H9 (cell line): ENCODE data around the gene STOML3. TPM values are rescaled to one million over a fixed set of nuclear protein-coding genes. Genes with fewer than 3 reads are reported as not detected.

Experiments
- DNase-seq: peaks from one replicate; pipeline ENCODE4 v3.0.0-alpha.2; 2017
- H2AFZ ChIP-seq: one replicate; pipeline ENCODE4 v1.6.1; 2013; ENCODE audit warnings: mild to moderate bottlenecking, low read length, control low read depth, moderate library complexity
- H2AK5ac ChIP-seq: 2 replicates; pipeline ENCODE4 v1.6.1; 2013; ENCODE audit warnings: low read length, control low read depth, mixed read lengths; ENCODE audit not compliant: insufficient read length
- H2BK120ac ChIP-seq: one replicate; pipeline ENCODE4 v1.6.1; 2013; ENCODE audit warnings: low read depth, mild to moderate bottlenecking, low read length, control low read depth, inconsistent platforms; ENCODE audit not compliant: poor library complexity, severe bottlenecking
- H2BK12ac ChIP-seq: 2 replicates; pipeline ENCODE4 v1.6.1; 2013; ENCODE audit warnings: low read length, control low read depth, mixed read lengths, low read depth; ENCODE audit not compliant: insufficient read length
- H2BK15ac ChIP-seq: 2 replicates; pipeline ENCODE4 v1.6.1; 2013; ENCODE audit warnings: low read depth, low read length, control low read depth
- H2BK20ac ChIP-seq: one replicate; pipeline ENCODE4 v1.6.1; 2013; ENCODE audit warnings: low read depth, mild to moderate bottlenecking, low read length, control low read depth, inconsistent platforms; ENCODE audit not compliant: poor library complexity, severe bottlenecking
- H2BK5ac ChIP-seq: 2 replicates; pipeline ENCODE4 v1.6.1; 2013; ENCODE audit warnings: low read length, control low read depth, mixed read lengths; ENCODE audit not compliant: insufficient read length
- H3K14ac ChIP-seq: 2 replicates; pipeline ENCODE4 v1.6.1; 2013; ENCODE audit warnings: low read length, control low read depth; ENCODE audit not compliant: insufficient read depth
- H3K18ac ChIP-seq: 2 replicates; pipeline ENCODE4 v1.6.1; 2013; ENCODE audit warnings: low read depth, mild to moderate bottlenecking, mixed read lengths, low read length, control low read depth; ENCODE audit not compliant: insufficient read length
- H3K23ac ChIP-seq: 2 replicates; pipeline ENCODE4 v1.6.1; 2013; ENCODE audit warnings: low read length, control low read depth, mixed read lengths, low read depth; ENCODE audit not compliant: insufficient read length
- H3K23me2 ChIP-seq: 2 replicates; pipeline ENCODE4 v1.6.1; 2013; ENCODE audit warnings: low read depth, mild to moderate bottlenecking, mixed read lengths, low read length, control low read depth; ENCODE audit not compliant: insufficient read length, poor library complexity, severe bottlenecking
- H3K27ac ChIP-seq: 2 replicates; pipeline ENCODE4 v1.5.1; 2013; ENCODE audit warnings: low read length, control low read depth, mixed read lengths, low read depth; ENCODE audit not compliant: insufficient read length
- H3K27me3 ChIP-seq: 2 replicates; pipeline ENCODE4 v1.6.1; 2013; ENCODE audit warnings: low read length, control low read depth, inconsistent platforms; ENCODE audit not compliant: insufficient read depth
- H3K4ac ChIP-seq: 2 replicates; pipeline ENCODE4 v1.6.1; 2013; ENCODE audit warnings: low read depth, mild to moderate bottlenecking, control low read depth, inconsistent platforms, low read length, moderate library complexity
- H3K4me1 ChIP-seq: 2 replicates; pipeline ENCODE4 v1.6.1; 2013; ENCODE audit warnings: low read length, control low read depth, inconsistent platforms; ENCODE audit not compliant: insufficient read depth
- H3K4me2 ChIP-seq: 2 replicates; pipeline ENCODE4 v1.6.1; 2013; ENCODE audit warnings: low read length, control low read depth, mixed read lengths; ENCODE audit not compliant: insufficient read length, insufficient read depth
- H3K56ac ChIP-seq: 2 replicates; pipeline ENCODE4 v1.6.1; 2013; ENCODE audit warnings: low read depth, mild to moderate bottlenecking, mixed read lengths, low read length, control low read depth; ENCODE audit not compliant: insufficient read length
- H3K79me1 ChIP-seq: 2 replicates; pipeline ENCODE4 v1.6.1; 2013; ENCODE audit warnings: low read depth, mild to moderate bottlenecking, moderate library complexity, low read length, control low read depth, inconsistent platforms; ENCODE audit not compliant: insufficient read depth, poor library complexity, severe bottlenecking
- H3K79me2 ChIP-seq: 2 replicates; pipeline ENCODE4 v1.6.1; 2013; ENCODE audit warnings: low read length, control low read depth, inconsistent platforms; ENCODE audit not compliant: insufficient read depth
- H3K9ac ChIP-seq: 2 replicates; pipeline ENCODE4 v1.6.1; 2013; ENCODE audit warnings: low read length, control low read depth, mixed read lengths; ENCODE audit not compliant: insufficient read length; ENCODE audit errors: extremely low read depth
- H3K9me3 ChIP-seq: one replicate; pipeline ENCODE4 v1.6.1; 2013; ENCODE audit warnings: low read depth, low read length, inconsistent platforms; ENCODE audit not compliant: control insufficient read depth
- H3T11ph ChIP-seq: one replicate; pipeline ENCODE4 v1.6.1; 2013; ENCODE audit warnings: mild to moderate bottlenecking, low read length, control low read depth, inconsistent platforms
- H4K20me1 ChIP-seq: one replicate; pipeline ENCODE4 v1.6.1; 2013; ENCODE audit not compliant: control insufficient read depth, insufficient read length, insufficient read depth
- H4K5ac ChIP-seq: 2 replicates; pipeline ENCODE4 v1.6.1; 2013; ENCODE audit warnings: low read depth, mild to moderate bottlenecking, mixed read lengths, low read length, control low read depth; ENCODE audit not compliant: insufficient read length
- H4K8ac ChIP-seq: replicated peaks from 2 replicates; pipeline ENCODE4 v1.6.1; 2013; ENCODE audit warnings: low read length, control low read depth, mixed read lengths, low read depth; ENCODE audit not compliant: insufficient read length
- H4K91ac ChIP-seq: 2 replicates; pipeline ENCODE4 v1.6.1; 2013; ENCODE audit warnings: low read depth, mild to moderate bottlenecking, moderate library complexity, mixed read lengths, low read length, control low read depth; ENCODE audit not compliant: insufficient read length
- H3K27ac Mint-ChIP-seq, 3 experiments: 2 replicates in 2 of 3; 3 replicates in 1 of 3; pipeline ENCODE4 v1.8.0; 2020 to 2021; ENCODE audit warnings: mixed read lengths in 3 of 3, mild to moderate bottlenecking in 1 of 3, moderate library complexity in 1 of 3
- H3K27me3 Mint-ChIP-seq: 2 replicates; pipeline ENCODE4 v1.8.0; 2021; ENCODE audit warnings: low read depth, mild to moderate bottlenecking, moderate library complexity, mixed read lengths
- H3K36me3 Mint-ChIP-seq, 3 experiments: 2 replicates in 2 of 3; 3 replicates in 1 of 3; pipeline ENCODE4 v1.8.0; 2020 to 2021; ENCODE audit warnings: low read depth in 3 of 3, mixed read lengths in 3 of 3; ENCODE audit not compliant: insufficient read depth in 1 of 3
- H3K4me1 Mint-ChIP-seq, 2 experiments: 2 replicates each; pipeline ENCODE4 v1.8.0; 2020; ENCODE audit warnings: mixed read lengths in 2 of 2
- H3K4me3 Mint-ChIP-seq, 2 experiments: 2 replicates in 1 of 2; 3 replicates in 1 of 2; pipeline ENCODE4 v1.8.0; 2020 to 2021; ENCODE audit warnings: mild to moderate bottlenecking in 2 of 2, mixed read lengths in 2 of 2, moderate library complexity in 1 of 2
- H3K9me3 Mint-ChIP-seq, 2 experiments: 2 replicates in 1 of 2; 3 replicates in 1 of 2; pipeline ENCODE4 v1.8.0; 2020; ENCODE audit warnings: mild to moderate bottlenecking in 2 of 2, mixed read lengths in 2 of 2, moderate library complexity in 1 of 2
- WGBS: extraction: QIAGEN DNeasy Blood & Tissue Kit; methylation state at CpG from one replicate; pipeline ENCODE4 v1.1.7; 2013; ENCODE audit warnings: missing lambda C conversion rate, low lambda C conversion rate, mixed read lengths; ENCODE audit not compliant: insufficient read length; ENCODE audit errors: extremely low coverage; 5-methylcytosine and 5-hydroxymethylcytosine counted together
- total RNA-seq: library from RNA; stranded (reverse); gene quantifications from 2 replicates; pipeline ENCODE4 v1.2.1, GENCODE V29; 2021
- TF ChIP-seq, protein P1 (sequence below): fragments of 200-600 bp; sonication (generic); conservative IDR thresholded peaks from 3 replicates; pipeline ENCODE4 v1.8.0; 2021; ENCODE audit warnings: antibody characterized with exemption, mild to moderate bottlenecking

Gene STOML3
- total RNA-seq, 1 experiment from 2014 or later, result not detected

DNA sequence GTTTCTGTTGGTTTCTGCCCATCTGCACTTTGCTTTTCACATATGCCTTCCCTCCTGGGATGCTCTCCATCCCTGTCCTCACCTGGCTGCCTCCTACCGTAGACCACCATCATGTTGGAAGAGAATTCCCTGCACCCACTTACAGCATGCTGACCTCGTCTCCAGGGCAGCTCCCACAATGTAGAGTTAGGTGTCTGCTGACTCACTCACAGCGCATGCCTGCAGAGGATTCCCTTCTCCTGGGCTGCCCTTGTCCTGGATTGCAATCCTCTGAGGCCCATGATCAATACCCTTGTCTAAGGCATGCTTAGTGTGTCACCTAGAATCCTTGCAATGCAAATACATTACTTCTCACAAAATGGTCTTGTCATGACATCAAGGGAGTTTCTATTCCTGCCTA, 43.6 kb downstream of the STOML3 start:
- Mint-ChIP-seq H3K36me3 (no peaks in the 10 kb centered on the region), H3K27me3 (no peaks in the 10 kb centered on the region)

More for the DNA sequence above, 43.6 kb downstream of the STOML3 start:
- no peak overlapping the region for H3K56ac ChIP-seq
- H3K9ac ChIP-seq, result no peak overlapping the region
- no peak overlapping the region for H4K5ac ChIP-seq
- no peak overlapping the region for H2BK15ac ChIP-seq
- Mint-ChIP-seq H3K4me1 (peaks cover 2 to 6% of the 10 kb centered on the region in 2 experiments), H3K9me3 (no peaks in the 10 kb centered on the region; a peak in 1 of 5 replicates), H3K27ac (no peak overlapping the region), H3K4me3 (no peak overlapping the region)
- H4K20me1 ChIP-seq, result no peaks in the 10 kb centered on the region
- H3K4me2 ChIP-seq, result no peak overlapping the region
- no peaks in the 10 kb centered on the region for H3K79me1 ChIP-seq
- H3K4ac ChIP-seq, result no peak overlapping the region
- H2BK20ac ChIP-seq, result no peak overlapping the region
- no peak overlapping the region for H3T11ph ChIP-seq
- no peaks in the 10 kb centered on the region for H3K4me1 ChIP-seq
- H3K27me3 ChIP-seq, result no peaks in the 10 kb centered on the region
- no peak overlapping the region for H3K18ac ChIP-seq
- H4K91ac ChIP-seq, result no peak overlapping the region
- WGBS, result no CpG with 5 or more reads among the region's 3 CpGs
- no peak overlapping the region for H2AK5ac ChIP-seq
- H3K9me3 ChIP-seq, result no peaks in the 10 kb centered on the region
- no peak overlapping the region for H2BK120ac ChIP-seq
- no peak overlapping the region for H2AFZ ChIP-seq
- no peaks in the 10 kb centered on the region for H3K23me2 ChIP-seq
- H4K8ac ChIP-seq, result no peak overlapping the region
- TF ChIP-seq, protein P1, sequence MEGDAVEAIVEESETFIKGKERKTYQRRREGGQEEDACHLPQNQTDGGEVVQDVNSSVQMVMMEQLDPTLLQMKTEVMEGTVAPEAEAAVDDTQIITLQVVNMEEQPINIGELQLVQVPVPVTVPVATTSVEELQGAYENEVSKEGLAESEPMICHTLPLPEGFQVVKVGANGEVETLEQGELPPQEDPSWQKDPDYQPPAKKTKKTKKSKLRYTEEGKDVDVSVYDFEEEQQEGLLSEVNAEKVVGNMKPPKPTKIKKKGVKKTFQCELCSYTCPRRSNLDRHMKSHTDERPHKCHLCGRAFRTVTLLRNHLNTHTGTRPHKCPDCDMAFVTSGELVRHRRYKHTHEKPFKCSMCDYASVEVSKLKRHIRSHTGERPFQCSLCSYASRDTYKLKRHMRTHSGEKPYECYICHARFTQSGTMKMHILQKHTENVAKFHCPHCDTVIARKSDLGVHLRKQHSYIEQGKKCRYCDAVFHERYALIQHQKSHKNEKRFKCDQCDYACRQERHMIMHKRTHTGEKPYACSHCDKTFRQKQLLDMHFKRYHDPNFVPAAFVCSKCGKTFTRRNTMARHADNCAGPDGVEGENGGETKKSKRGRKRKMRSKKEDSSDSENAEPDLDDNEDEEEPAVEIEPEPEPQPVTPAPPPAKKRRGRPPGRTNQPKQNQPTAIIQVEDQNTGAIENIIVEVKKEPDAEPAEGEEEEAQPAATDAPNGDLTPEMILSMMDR, result no peak
- DNase-seq, result no peak
- no peak overlapping the region for H3K14ac ChIP-seq
- H2BK12ac ChIP-seq, result no peak overlapping the region
- H3K27ac ChIP-seq, result no peak overlapping the region
- H3K79me2 ChIP-seq, result no peaks in the 10 kb centered on the region
- no peak overlapping the region for H3K23ac ChIP-seq
- no peak overlapping the region for H2BK5ac ChIP-seq
